ENCODE measurements around the gene TIPRL.
"Not testable (repeated sequence)": the region's sequence is repeated elsewhere in the genome, so short reads cannot be mapped to it uniquely, and the experiment has no call there.

Gene TIPRL

GRCh38 chr1:168178638-168179437 lies at the start of gene TIPRL:
Gene TIPRL (plus strand): TSS chr1:168178962. CDS start chr1:168179078, 116 bp downstream.
- peak; percentile 96 for DNase-seq

GRCh38 chr1:168129933-168130332 lies 48.8 kb upstream of the TIPRL start:
- DNase-seq, result no peak

GRCh38 chr1:168134132-168134531 lies 44.6 kb upstream of the TIPRL start:
- DNase-seq, result no peak

- no peak for DNase-seq
Measured at GRCh38 chr1:168134642-168135041, 44.1 kb upstream of the TIPRL start.

GRCh38 chr1:168135116-168135920 lies 43.4 kb upstream of the TIPRL start:
- DNase-seq, result no peak

GRCh38 chr1:168135921-168136708 lies 42.6 kb upstream of the TIPRL start:
- no peak for DNase-seq

- DNase-seq, result peak; percentile 11
Measured at GRCh38 chr1:168136709-168137514, 41.9 kb upstream of the TIPRL start, which contains the start of gene GPR161. Gene GPR161 (minus strand): TSS chr1:168136930. CDS start chr1:168104850, 32,080 bp downstream.

- no peak for DNase-seq
Measured at GRCh38 chr1:168137515-168137821, 41.3 kb upstream of the TIPRL start.

- DNase-seq, result no peak
Measured at GRCh38 chr1:168138134-168138533, 40.6 kb upstream of the TIPRL start.

- no peak for DNase-seq
Measured at GRCh38 chr1:168139070-168139469, 39.7 kb upstream of the TIPRL start.

- no peak for DNase-seq
Measured at GRCh38 chr1:168141871-168142385, 36.8 kb upstream of the TIPRL start.

- peak; percentile 88 for DNase-seq
Measured at GRCh38 chr1:168145184-168146159, 33.3 kb upstream of the TIPRL start.

GRCh38 chr1:168146160-168146539 lies 32.6 kb upstream of the TIPRL start:
- DNase-seq, result no peak

- DNase-seq, result no peak
Measured at GRCh38 chr1:168146626-168147025, 32.1 kb upstream of the TIPRL start.

- no peak for DNase-seq
Measured at GRCh38 chr1:168148916-168149315, 29.8 kb upstream of the TIPRL start.

GRCh38 chr1:168150283-168150682 lies 28.5 kb upstream of the TIPRL start:
- DNase-seq, result no peak

GRCh38 chr1:168151935-168152334 lies 26.8 kb upstream of the TIPRL start:
- no peak for DNase-seq

GRCh38 chr1:168154707-168155106 lies 24.1 kb upstream of the TIPRL start:
- DNase-seq, result not testable (repeated sequence)

GRCh38 chr1:168155910-168156309 lies 22.9 kb upstream of the TIPRL start:
- DNase-seq, result no peak

GRCh38 chr1:168157638-168158037 lies 21.1 kb upstream of the TIPRL start:
- no peak for DNase-seq

- DNase-seq, result no peak
Measured at GRCh38 chr1:168159251-168159650, 19.5 kb upstream of the TIPRL start.

All from stimulated activated CD4-positive, alpha-beta T cell treated with anti-CD3 and anti-CD28 coated beads, Interleukin-1b, Interleukin-23, amount 100 ng/mL, for 48 hours (primary cell).